VCaP (cell line): ENCODE measurements around the gene TAS2R5.
"Not testable (repeated sequence)": the region's sequence is repeated elsewhere in the genome, so short reads cannot be mapped to it uniquely, and the experiment has no call there.

Source experiments
- H3K27ac ChIP-seq: fragments of 450-650 bp; 2 replicates; pipeline ENCODE4 v1.5.1; 2017
- TF ChIP-seq, protein P1 (sequence below): fragments of 450-650 bp; conservative IDR thresholded peaks from 2 replicates; pipeline ENCODE4 v1.5.1; 2017; ENCODE audit warnings: mild to moderate bottlenecking, moderate library complexity

The TAS2R5 gene, protein sequence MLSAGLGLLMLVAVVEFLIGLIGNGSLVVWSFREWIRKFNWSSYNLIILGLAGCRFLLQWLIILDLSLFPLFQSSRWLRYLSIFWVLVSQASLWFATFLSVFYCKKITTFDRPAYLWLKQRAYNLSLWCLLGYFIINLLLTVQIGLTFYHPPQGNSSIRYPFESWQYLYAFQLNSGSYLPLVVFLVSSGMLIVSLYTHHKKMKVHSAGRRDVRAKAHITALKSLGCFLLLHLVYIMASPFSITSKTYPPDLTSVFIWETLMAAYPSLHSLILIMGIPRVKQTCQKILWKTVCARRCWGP

DNA sequence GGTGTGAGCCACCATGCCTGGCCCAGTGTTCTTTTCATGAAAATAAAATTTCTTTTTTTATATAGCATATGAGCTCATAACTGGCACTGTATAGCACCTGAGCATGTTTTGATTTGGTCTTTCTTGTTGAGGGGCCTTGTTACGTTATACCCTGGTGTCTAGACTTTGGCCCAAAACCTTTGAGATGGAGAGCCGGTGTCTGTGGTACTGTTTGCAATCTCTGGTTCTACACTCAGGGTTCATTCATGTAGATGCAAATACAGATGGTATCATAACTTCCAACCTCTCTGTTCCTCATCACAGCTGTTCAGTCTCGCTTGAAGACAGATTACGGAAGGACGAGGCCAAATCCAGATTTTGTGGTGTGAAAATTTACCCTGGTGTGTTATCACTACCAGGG lies at the start of gene TAS2R5:
TSS of gene TAS2R5 (plus strand) at position 301 of the 400 bp plus-strand sequence. CDS start 145 bp downstream, outside the sequence.
- TF ChIP-seq, protein P1, sequence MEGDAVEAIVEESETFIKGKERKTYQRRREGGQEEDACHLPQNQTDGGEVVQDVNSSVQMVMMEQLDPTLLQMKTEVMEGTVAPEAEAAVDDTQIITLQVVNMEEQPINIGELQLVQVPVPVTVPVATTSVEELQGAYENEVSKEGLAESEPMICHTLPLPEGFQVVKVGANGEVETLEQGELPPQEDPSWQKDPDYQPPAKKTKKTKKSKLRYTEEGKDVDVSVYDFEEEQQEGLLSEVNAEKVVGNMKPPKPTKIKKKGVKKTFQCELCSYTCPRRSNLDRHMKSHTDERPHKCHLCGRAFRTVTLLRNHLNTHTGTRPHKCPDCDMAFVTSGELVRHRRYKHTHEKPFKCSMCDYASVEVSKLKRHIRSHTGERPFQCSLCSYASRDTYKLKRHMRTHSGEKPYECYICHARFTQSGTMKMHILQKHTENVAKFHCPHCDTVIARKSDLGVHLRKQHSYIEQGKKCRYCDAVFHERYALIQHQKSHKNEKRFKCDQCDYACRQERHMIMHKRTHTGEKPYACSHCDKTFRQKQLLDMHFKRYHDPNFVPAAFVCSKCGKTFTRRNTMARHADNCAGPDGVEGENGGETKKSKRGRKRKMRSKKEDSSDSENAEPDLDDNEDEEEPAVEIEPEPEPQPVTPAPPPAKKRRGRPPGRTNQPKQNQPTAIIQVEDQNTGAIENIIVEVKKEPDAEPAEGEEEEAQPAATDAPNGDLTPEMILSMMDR = no peak
- no peak within 1 kb of the TSS for H3K27ac ChIP-seq

DNA sequence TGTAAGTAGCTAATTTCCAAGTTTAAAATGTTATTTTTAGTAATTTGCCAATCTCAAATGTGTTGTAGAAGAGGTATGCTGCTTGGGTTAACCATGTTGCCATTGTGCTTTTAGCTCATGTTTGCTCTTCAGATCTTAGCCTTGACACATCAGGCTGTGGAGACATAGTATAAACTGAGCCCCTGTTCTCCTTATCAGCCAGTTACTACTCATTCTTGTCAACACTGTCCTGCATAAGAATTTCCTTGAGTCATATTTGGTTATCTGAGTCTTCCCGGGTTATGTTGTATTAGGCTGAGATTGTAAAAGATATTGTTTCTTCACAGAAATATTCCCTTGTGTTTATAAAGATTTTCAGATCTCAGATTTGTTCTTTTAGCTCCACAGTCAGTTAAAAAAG lies 47.8 kb upstream of the TAS2R5 start:
- H3K27ac ChIP-seq = no peak overlapping the region
- TF ChIP-seq, protein P1 = no peak

DNA sequence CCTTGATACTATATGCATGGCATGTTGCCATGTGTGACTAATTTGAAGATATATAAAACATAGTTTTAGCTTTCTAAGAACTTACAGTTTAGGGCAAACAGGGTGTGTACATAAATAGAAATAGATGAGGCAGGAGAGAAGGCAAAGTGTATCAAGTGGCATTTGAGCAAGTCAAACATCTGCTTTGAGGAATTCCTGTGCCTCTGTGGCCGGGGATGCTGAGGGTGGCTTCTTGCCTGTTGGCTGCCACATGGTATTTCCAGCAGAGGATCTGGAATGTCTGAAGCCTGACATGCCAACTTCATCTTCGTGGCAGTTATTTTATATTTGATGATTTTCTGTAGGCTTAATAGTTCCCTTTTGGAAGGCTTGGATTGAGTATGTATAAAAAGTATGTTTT lies 45.9 kb upstream of the TAS2R5 start:
- TF ChIP-seq, protein P1 = no peak
- no peak overlapping the region for H3K27ac ChIP-seq

DNA sequence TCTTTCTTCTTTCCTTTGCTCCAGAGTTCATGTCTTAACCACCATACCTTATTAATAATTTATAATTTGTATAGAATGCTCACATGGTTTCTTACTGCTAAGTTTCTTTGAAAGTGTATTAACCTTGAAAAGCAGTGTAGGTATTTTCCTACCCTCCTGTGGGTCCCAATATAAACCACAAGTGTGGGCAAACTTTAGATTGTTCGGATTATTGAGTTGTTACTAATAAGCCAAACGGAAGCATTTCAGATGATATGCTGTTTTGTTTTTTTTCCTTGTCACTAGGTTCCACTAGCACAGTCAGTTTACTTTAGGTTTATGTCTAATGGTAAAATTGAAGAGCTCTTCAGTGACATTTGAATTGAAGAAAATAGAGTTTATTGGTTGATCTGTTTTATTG lies 41.6 kb upstream of the TAS2R5 start:
- H3K27ac ChIP-seq = no peak overlapping the region
- TF ChIP-seq, protein P1 = no peak

DNA sequence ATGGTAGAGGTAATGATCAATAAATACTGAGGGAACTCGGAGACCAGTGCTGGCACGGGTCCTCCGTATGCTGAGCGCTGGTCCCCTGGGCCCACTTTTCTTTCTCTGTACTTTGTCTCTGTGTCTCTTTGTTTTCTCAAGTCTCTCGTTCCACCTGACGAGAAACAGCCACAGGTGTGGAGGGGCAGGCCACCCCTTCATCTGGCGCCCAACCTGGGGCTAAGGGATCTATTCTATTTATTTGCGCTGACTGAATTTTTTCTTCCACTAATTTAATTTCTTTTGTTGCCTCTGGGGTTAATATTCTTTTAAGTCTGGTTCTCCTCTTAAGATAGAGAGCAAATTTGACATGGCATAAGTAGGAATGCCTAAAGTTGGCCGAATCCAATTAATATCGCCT lies 38.1 kb upstream of the TAS2R5 start:
- H3K27ac ChIP-seq = not testable (repeated sequence)

DNA sequence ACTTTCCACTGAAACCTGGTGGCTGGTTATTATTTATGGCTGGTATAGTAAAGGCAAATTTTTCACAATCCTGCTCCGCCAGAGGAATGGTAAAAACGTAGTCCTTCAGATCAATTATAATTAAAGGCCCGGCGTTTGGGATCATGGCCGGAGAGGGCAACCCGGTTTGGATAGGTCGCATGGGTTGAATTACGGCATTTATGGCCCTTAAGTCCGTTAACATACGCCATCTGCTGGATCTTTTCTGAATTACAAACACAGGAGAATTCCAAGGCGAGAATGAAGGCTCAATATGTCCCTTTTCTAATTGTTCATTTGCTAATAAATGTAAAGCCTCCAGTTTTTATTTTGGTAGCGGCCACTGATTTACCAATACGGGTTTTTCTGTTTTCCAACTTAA lies 37.4 kb upstream of the TAS2R5 start:
- TF ChIP-seq, protein P1 = peak; percentile 50
- no peak overlapping the region for H3K27ac ChIP-seq

DNA sequence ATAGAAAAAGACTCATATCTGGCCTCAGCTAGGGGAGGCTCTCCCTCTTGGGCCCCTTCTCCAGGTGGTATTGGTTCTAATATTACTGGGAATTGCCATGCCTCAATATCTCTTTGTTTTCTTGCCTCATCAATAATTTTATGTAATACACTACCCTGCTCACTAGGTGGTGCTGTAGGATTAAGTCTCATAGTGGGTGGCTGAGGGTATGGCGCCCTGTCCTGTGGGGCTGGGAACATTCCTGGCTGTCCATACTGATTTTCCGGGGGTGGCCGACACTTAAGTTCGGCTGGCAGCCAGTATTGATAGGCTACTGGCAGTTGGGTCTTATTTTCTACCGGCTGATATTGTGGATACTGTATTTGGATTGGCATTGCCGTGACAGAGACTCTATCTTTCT lies 35.1 kb upstream of the TAS2R5 start:
- TF ChIP-seq, protein P1 = peak; percentile 58
- H3K27ac ChIP-seq = no peak overlapping the region

DNA sequence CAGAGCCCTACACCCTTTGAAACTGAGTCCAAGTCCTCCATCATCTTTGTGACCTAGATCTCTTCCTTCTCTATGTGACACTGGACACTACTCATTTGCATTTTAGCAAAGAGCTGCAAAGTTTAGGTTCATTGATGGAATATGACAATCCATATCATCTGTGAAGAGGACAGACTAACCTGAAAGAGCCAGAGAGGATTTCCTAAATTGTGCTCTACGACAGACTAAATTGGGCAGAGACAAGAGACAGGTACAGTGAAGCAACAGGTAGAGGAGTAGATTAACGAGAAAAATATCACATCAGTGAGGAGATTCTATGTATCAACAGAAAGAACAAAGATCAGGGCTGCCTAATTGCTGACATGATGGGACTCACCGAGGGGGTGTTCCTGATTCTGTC lies 26.2 kb upstream of the TAS2R5 start, which contains the start of gene TAS2R3:
TSS of gene TAS2R3 (plus strand) at position 301 of the 400 bp plus-strand sequence. CDS start at position 363, 62 bp downstream.
- TF ChIP-seq, protein P1 = no peak
- H3K27ac ChIP-seq = no peak within 1 kb of the TSS

DNA sequence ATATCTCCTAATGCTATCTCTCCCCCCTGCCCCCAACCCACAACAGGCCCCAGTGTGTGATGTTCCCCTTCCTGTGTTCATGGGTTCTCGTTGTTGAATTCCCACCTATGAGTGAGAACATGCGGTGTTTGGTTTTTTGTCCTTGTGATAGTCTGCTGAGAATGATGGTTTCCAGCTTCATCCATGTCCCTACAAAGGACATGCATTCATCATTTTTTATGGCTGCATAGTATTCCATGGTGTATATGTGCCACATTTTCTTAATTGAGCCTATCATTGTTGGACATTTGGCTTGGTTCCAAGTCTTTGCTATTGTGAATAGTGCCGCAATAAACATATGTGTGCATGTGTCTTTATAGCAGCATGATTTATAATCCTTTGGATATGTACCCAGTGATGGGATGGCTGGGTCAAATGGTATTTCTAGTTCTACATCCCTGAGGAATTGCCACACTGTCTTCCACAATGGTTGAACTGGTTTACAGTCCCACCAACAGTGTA lies 19.9 kb upstream of the TAS2R5 start:
- not testable (repeated sequence) for H3K27ac ChIP-seq
